BLaER1 treated with 17β-estradiol and CSF1 and Interleukin-3, amounts not matched to agents 10 nM and 100 nM (cell line): Measurements from ENCODE around the gene CRAMP1.

Experiments
- H3K27ac ChIP-seq, 11 experiments: shearing (Covaris generic); formaldehyde crosslinking; 2 replicates each; pipeline ENCODE4 v1.8.1; 2022
- H3K27me3 ChIP-seq, 11 experiments: shearing (Covaris generic); formaldehyde crosslinking; 2 replicates each; pipeline ENCODE4 v1.8.1; 2022
- H3K36me3 ChIP-seq, 11 experiments: shearing (Covaris generic); formaldehyde crosslinking; 2 replicates each; pipeline ENCODE4 v1.8.1; 2022
- H3K4me1 ChIP-seq, 10 experiments: shearing (Covaris generic); formaldehyde crosslinking; 2 replicates each; pipeline ENCODE4 v1.8.1; 2022
- H3K4me2 ChIP-seq, 11 experiments: shearing (Covaris generic); formaldehyde crosslinking; 2 replicates each; pipeline ENCODE4 v1.8.1; 2022
- H3K4me3 ChIP-seq, 10 experiments: shearing (Covaris generic); formaldehyde crosslinking; 2 replicates each; pipeline ENCODE4 v1.8.1; 2022
- H3K9ac ChIP-seq, 11 experiments: shearing (Covaris generic); formaldehyde crosslinking; 2 replicates each; pipeline ENCODE4 v1.8.1; 2022
- H3K9me3 ChIP-seq, 11 experiments: shearing (Covaris generic); formaldehyde crosslinking; replicated peaks in 1 of 11; 2 replicates each; pipeline ENCODE4 v1.8.1; 2022
- H4K20me1 ChIP-seq, 11 experiments: shearing (Covaris generic); formaldehyde crosslinking; 2 replicates each; pipeline ENCODE4 v1.8.1; 2022
- Cebpa-rat ChIP-seq, 11 experiments: shearing (Covaris generic); IDR thresholded peaks; 2 replicates each; pipeline ENCODE4 v1.8.1; 2022

CRAMP1 gene

GRCh38 chr16:1726661-1727502 is 114.7 kb downstream of the CRAMP1 start:
- peak overlapping the region in 6 of 11 experiments; percentile 7 to 39 (median 20); a peak in 5 of 22 replicates for H3K9ac ChIP-seq
- H3K4me3 ChIP-seq, result no peak overlapping the region
- no peaks in the 10 kb centered on the region for H3K9me3 ChIP-seq
- peaks cover 35 to 55% (median 45%) of the 10 kb centered on the region in 10 experiments for H3K4me1 ChIP-seq
- H3K4me2 ChIP-seq, result no peak overlapping the region
- H3K27me3 ChIP-seq, result no peaks in the 10 kb centered on the region
- peaks cover 11 to 72% (median 29%) of the 10 kb centered on the region in 11 experiments; a peak in 16 of 22 replicates for H4K20me1 ChIP-seq
- H3K27ac ChIP-seq, result peak overlapping the region in 6 of 11 experiments; percentile 3 to 96 (median 92); a peak in 10 of 22 replicates
- no peak for TF ChIP-seq Cebpa-rat (IDR thresholded peaks at IDR 0.05)
- H3K36me3 ChIP-seq, result peaks cover 67 to 81% (median 75%) of the 10 kb centered on the region in 11 experiments
